ENCODE results near the gene RHEB.
"Not testable (repeated sequence)": the region's sequence is repeated elsewhere in the genome, so short reads cannot be mapped to it uniquely, and the experiment has no call there.

Gene RHEB

GRCh38 chr7:151540146-151540545 lies 20.5 kb upstream of the RHEB start:
- H3K79me2 ChIP-seq (ENCODE audit: insufficient read depth, low read depth): no peaks in the 10 kb centered on the region
- no peak overlapping the region for H2AFZ ChIP-seq (ENCODE audit: low read depth)
- no peaks in the 10 kb centered on the region for H4K20me1 ChIP-seq (ENCODE audit: insufficient read depth)
- no peaks in the 10 kb centered on the region for H3K27me3 ChIP-seq (ENCODE audit: insufficient read depth, low read depth)
- H3K36me3 ChIP-seq (ENCODE audit: insufficient read depth): no peaks in the 10 kb centered on the region
- H3K4me3 ChIP-seq (IDR thresholded peaks at IDR 0.05; ENCODE audit: insufficient read depth, low read depth, low read length): no peak overlapping the region
- no peak overlapping the region for H3K4me2 ChIP-seq
- H3K9ac ChIP-seq: no peak overlapping the region
- H3K4me1 ChIP-seq (ENCODE audit: low read depth, poor library complexity, severe bottlenecking): no peaks in the 10 kb centered on the region
- H3K27ac ChIP-seq: no peak overlapping the region
- no peak for TF ChIP-seq CTCF (conservative IDR thresholded peaks at IDR 0.05; ENCODE audit: low read depth, low read length)

GRCh38 chr7:151539088-151539671 lies 19.5 kb upstream of the RHEB start:
- TF ChIP-seq CTCF (conservative IDR thresholded peaks at IDR 0.05; ENCODE audit: low read depth, low read length): no peak
- no peaks in the 10 kb centered on the region for H3K36me3 ChIP-seq (ENCODE audit: insufficient read depth)
- no peak overlapping the region for H3K27ac ChIP-seq
- no peak overlapping the region for H3K9ac ChIP-seq
- H3K4me2 ChIP-seq: no peak overlapping the region
- H3K27me3 ChIP-seq (ENCODE audit: insufficient read depth, low read depth): no peaks in the 10 kb centered on the region
- H2AFZ ChIP-seq (ENCODE audit: low read depth): no peak overlapping the region
- H3K4me1 ChIP-seq (ENCODE audit: low read depth, poor library complexity, severe bottlenecking): no peaks in the 10 kb centered on the region
- H3K79me2 ChIP-seq (ENCODE audit: insufficient read depth, low read depth): no peaks in the 10 kb centered on the region
- no peak overlapping the region for H3K4me3 ChIP-seq (IDR thresholded peaks at IDR 0.05; ENCODE audit: insufficient read depth, low read depth, low read length)
- no peaks in the 10 kb centered on the region for H4K20me1 ChIP-seq (ENCODE audit: insufficient read depth)

GRCh38 chr7:151537818-151538561 lies 18.3 kb upstream of the RHEB start:
- no peak overlapping the region for H3K9ac ChIP-seq
- H3K27ac ChIP-seq: no peak overlapping the region
- no peaks in the 10 kb centered on the region for H3K79me2 ChIP-seq (ENCODE audit: insufficient read depth, low read depth)
- no peak for TF ChIP-seq CTCF (conservative IDR thresholded peaks at IDR 0.05; ENCODE audit: low read depth, low read length)
- no peaks in the 10 kb centered on the region for H3K27me3 ChIP-seq (ENCODE audit: insufficient read depth, low read depth)
- no peaks in the 10 kb centered on the region for H3K36me3 ChIP-seq (ENCODE audit: insufficient read depth)
- no peaks in the 10 kb centered on the region for H3K4me1 ChIP-seq (ENCODE audit: low read depth, poor library complexity, severe bottlenecking)
- no peak overlapping the region for H3K4me2 ChIP-seq
- H3K4me3 ChIP-seq (IDR thresholded peaks at IDR 0.05; ENCODE audit: insufficient read depth, low read depth, low read length): no peak overlapping the region
- H4K20me1 ChIP-seq (ENCODE audit: insufficient read depth): no peaks in the 10 kb centered on the region
- no peak overlapping the region for H2AFZ ChIP-seq (ENCODE audit: low read depth)

GRCh38 chr7:151536178-151536577 lies 16.5 kb upstream of the RHEB start:
- not testable (repeated sequence) for H3K27ac ChIP-seq; H3K4me1 ChIP-seq (ENCODE audit: low read depth, poor library complexity, severe bottlenecking); H4K20me1 ChIP-seq (ENCODE audit: insufficient read depth); H3K27me3 ChIP-seq (ENCODE audit: insufficient read depth, low read depth); H3K4me2 ChIP-seq; H3K4me3 ChIP-seq (IDR thresholded peaks at IDR 0.05; ENCODE audit: insufficient read depth, low read depth, low read length); H3K36me3 ChIP-seq (ENCODE audit: insufficient read depth); H2AFZ ChIP-seq (ENCODE audit: low read depth); H3K79me2 ChIP-seq (ENCODE audit: insufficient read depth, low read depth); H3K9ac ChIP-seq

- Histone ChIP-seq H3K36me3 (ENCODE audit: insufficient read depth) (no peaks in the 10 kb centered on the region), H2AFZ (ENCODE audit: low read depth) (no peak overlapping the region), H3K4me3 (IDR thresholded peaks at IDR 0.05; ENCODE audit: insufficient read depth, low read depth, low read length) (no peak overlapping the region), H3K79me2 (ENCODE audit: insufficient read depth, low read depth) (no peaks in the 10 kb centered on the region), H4K20me1 (ENCODE audit: insufficient read depth) (no peaks in the 10 kb centered on the region), H3K4me2 (no peak overlapping the region), H3K9ac (no peak overlapping the region), H3K27ac (no peak overlapping the region), H3K27me3 (ENCODE audit: insufficient read depth, low read depth) (no peaks in the 10 kb centered on the region), H3K4me1 (ENCODE audit: low read depth, poor library complexity, severe bottlenecking) (no peaks in the 10 kb centered on the region)
- TF ChIP-seq CTCF (conservative IDR thresholded peaks at IDR 0.05; ENCODE audit: low read depth, low read length): no peak
Measured at GRCh38 chr7:151529842-151530241, 10.1 kb upstream of the RHEB start.
